Measurements from ENCODE around the gene B3GNT8. TPM values are rescaled to one million over a fixed set of nuclear protein-coding genes. Genes with fewer than 3 reads are reported as not detected.
"Not testable (repeated sequence)": the region's sequence is repeated elsewhere in the genome, so short reads cannot be mapped to it uniquely, and the experiment has no call there.

Gene B3GNT8
- total RNA-seq, 2 donors from 2014 or later: 1.1 TPM; not detected in 1

- Mint-ChIP-seq H3K4me3 (no peak overlapping the region), H3K9me3 (no peaks in the 10 kb centered on the region), H3K27me3 (ENCODE audit: low read depth) (no peaks in the 10 kb centered on the region), H3K4me1 (ENCODE audit: low read depth) (no peaks in the 10 kb centered on the region), H3K27ac (no peak overlapping the region), H3K36me3 (ENCODE audit: insufficient read depth in 2 of 2) (peaks cover 0 to 4% of the 10 kb centered on the region in 2 donors)
- ATAC-seq (replicated peaks in 1 of 2) (no peak), DNase-seq (no peak)
These were observed 6.9 kb downstream of the B3GNT8 start for GRCh38 chr19:41420101-41420880.

GRCh38 chr19:41416194-41416674, 10.9 kb downstream of the B3GNT8 start:
- no peak for DNase-seq
- H3K27ac Mint-ChIP-seq: no peak overlapping the region
- no peaks in the 10 kb centered on the region for H3K4me1 Mint-ChIP-seq (ENCODE audit: low read depth)
- peaks cover 0 to 7% of the 10 kb centered on the region in 2 donors for H3K36me3 Mint-ChIP-seq (ENCODE audit: insufficient read depth in 2 of 2)
- no peak for ATAC-seq (replicated peaks in 1 of 2)
- H3K27me3 Mint-ChIP-seq (ENCODE audit: low read depth): no peaks in the 10 kb centered on the region
- H3K4me3 Mint-ChIP-seq: no peak overlapping the region
- H3K9me3 Mint-ChIP-seq: no peaks in the 10 kb centered on the region

GRCh38 chr19:41415154-41415571, 12.0 kb downstream of the B3GNT8 start:
- DNase-seq (no peak), ATAC-seq (replicated peaks in 1 of 2) (no peak)
- H3K27ac Mint-ChIP-seq: no peak overlapping the region
- H3K36me3 Mint-ChIP-seq (ENCODE audit: insufficient read depth in 2 of 2): peaks cover 0 to 7% of the 10 kb centered on the region in 2 donors
- no peaks in the 10 kb centered on the region for H3K9me3 Mint-ChIP-seq
- peaks cover under 1% of the 10 kb centered on the region for H3K4me1 Mint-ChIP-seq (ENCODE audit: low read depth)
- H3K27me3 Mint-ChIP-seq (ENCODE audit: low read depth): no peaks in the 10 kb centered on the region
- no peak overlapping the region for H3K4me3 Mint-ChIP-seq

- H3K4me3 Mint-ChIP-seq: no peak overlapping the region
- H3K27me3 Mint-ChIP-seq (ENCODE audit: low read depth): no peaks in the 10 kb centered on the region
- peak overlapping the region; percentile 47 for H3K27ac Mint-ChIP-seq
- DNase-seq: no peak
- ATAC-seq (replicated peaks in 1 of 2): no peak
- H3K9me3 Mint-ChIP-seq: no peaks in the 10 kb centered on the region
- H3K4me1 Mint-ChIP-seq (ENCODE audit: low read depth): peaks cover 8% of the 10 kb centered on the region
- H3K36me3 Mint-ChIP-seq (ENCODE audit: insufficient read depth in 2 of 2): peaks cover 0 to 7% of the 10 kb centered on the region in 2 donors
These were observed 12.7 kb downstream of the B3GNT8 start for GRCh38 chr19:41414461-41414860.

GRCh38 chr19:41413947-41414346, 13.2 kb downstream of the B3GNT8 start:
- Mint-ChIP-seq H3K9me3 (no peaks in the 10 kb centered on the region), H3K36me3 (ENCODE audit: insufficient read depth in 2 of 2) (peaks cover 0 to 7% of the 10 kb centered on the region in 2 donors), H3K27me3 (ENCODE audit: low read depth) (no peaks in the 10 kb centered on the region), H3K4me1 (ENCODE audit: low read depth) (peaks cover 10% of the 10 kb centered on the region), H3K27ac (no peak overlapping the region), H3K4me3 (no peak overlapping the region)
- ATAC-seq (replicated peaks in 1 of 2): no peak
- no peak for DNase-seq

GRCh38 chr19:41412953-41413352, 14.2 kb downstream of the B3GNT8 start:
- Mint-ChIP-seq H3K4me3 (no peak overlapping the region), H3K27me3 (ENCODE audit: low read depth) (no peaks in the 10 kb centered on the region), H3K27ac (no peak overlapping the region), H3K4me1 (ENCODE audit: low read depth) (peaks cover 10% of the 10 kb centered on the region), H3K36me3 (ENCODE audit: insufficient read depth in 2 of 2) (peaks cover 0 to 7% of the 10 kb centered on the region in 2 donors), H3K9me3 (no peaks in the 10 kb centered on the region)
- no peak for DNase-seq
- ATAC-seq (replicated peaks in 1 of 2): no peak

GRCh38 chr19:41411968-41412265, 15.3 kb downstream of the B3GNT8 start:
- no peak overlapping the region for H3K4me3 Mint-ChIP-seq
- H3K36me3 Mint-ChIP-seq (ENCODE audit: insufficient read depth in 2 of 2): peaks cover 0 to 6% of the 10 kb centered on the region in 2 donors

GRCh38 chr19:41411100-41411967, 15.8 kb downstream of the B3GNT8 start:
- Mint-ChIP-seq H3K4me3 (no peak overlapping the region), H3K27me3 (ENCODE audit: low read depth) (no peaks in the 10 kb centered on the region), H3K36me3 (ENCODE audit: insufficient read depth in 2 of 2) (peaks cover 0 to 6% of the 10 kb centered on the region in 2 donors), H3K9me3 (no peaks in the 10 kb centered on the region), H3K27ac (no peak overlapping the region), H3K4me1 (ENCODE audit: low read depth) (peaks cover 10% of the 10 kb centered on the region)
- DNase-seq: no peak
- no peak for ATAC-seq (replicated peaks in 1 of 2)

More at GRCh38 chr19:41411968-41412265, 15.3 kb downstream of the B3GNT8 start:
- no peak overlapping the region for H3K27ac Mint-ChIP-seq
- DNase-seq (no peak), ATAC-seq (replicated peaks in 1 of 2) (no peak)
- no peaks in the 10 kb centered on the region for H3K9me3 Mint-ChIP-seq
- H3K27me3 Mint-ChIP-seq (ENCODE audit: low read depth): no peaks in the 10 kb centered on the region
- H3K4me1 Mint-ChIP-seq (ENCODE audit: low read depth): peaks cover 10% of the 10 kb centered on the region

- ATAC-seq (replicated peaks in 1 of 2): no peak
- no peaks in the 10 kb centered on the region for H3K9me3 Mint-ChIP-seq
- H3K27me3 Mint-ChIP-seq (ENCODE audit: low read depth): no peaks in the 10 kb centered on the region
- H3K4me1 Mint-ChIP-seq (ENCODE audit: low read depth): peaks cover 10% of the 10 kb centered on the region
- H3K36me3 Mint-ChIP-seq (ENCODE audit: insufficient read depth in 2 of 2): peaks cover 0 to 6% of the 10 kb centered on the region in 2 donors
- no peak overlapping the region for H3K4me3 Mint-ChIP-seq
- no peak for DNase-seq
- no peak overlapping the region for H3K27ac Mint-ChIP-seq
These were observed 16.7 kb downstream of the B3GNT8 start for GRCh38 chr19:41410336-41411054.

- no peak overlapping the region for H3K27ac Mint-ChIP-seq
- DNase-seq (no peak), ATAC-seq (replicated peaks in 1 of 2) (no peak)
- peaks cover 10% of the 10 kb centered on the region for H3K4me1 Mint-ChIP-seq (ENCODE audit: low read depth)
- H3K9me3 Mint-ChIP-seq: no peaks in the 10 kb centered on the region
- H3K27me3 Mint-ChIP-seq (ENCODE audit: low read depth): no peaks in the 10 kb centered on the region
- no peak overlapping the region for H3K4me3 Mint-ChIP-seq
- H3K36me3 Mint-ChIP-seq (ENCODE audit: insufficient read depth in 2 of 2): peaks cover 0 to 2% of the 10 kb centered on the region in 2 donors
These were observed 17.9 kb downstream of the B3GNT8 start for GRCh38 chr19:41409288-41409687.

- ATAC-seq (replicated peaks in 1 of 2); DNase-seq; H3K27ac Mint-ChIP-seq; H3K36me3 Mint-ChIP-seq (ENCODE audit: insufficient read depth in 2 of 2); H3K9me3 Mint-ChIP-seq; H3K4me3 Mint-ChIP-seq; H3K27me3 Mint-ChIP-seq (ENCODE audit: low read depth): not testable (repeated sequence)
- peaks cover 10% of the 10 kb centered on the region for H3K4me1 Mint-ChIP-seq (ENCODE audit: low read depth)
These were observed 18.3 kb downstream of the B3GNT8 start for GRCh38 chr19:41408846-41409245.

- DNase-seq: no peak
- H3K36me3 Mint-ChIP-seq (ENCODE audit: insufficient read depth in 2 of 2): no peaks in the 10 kb centered on the region
- peaks cover 10% of the 10 kb centered on the region for H3K4me1 Mint-ChIP-seq (ENCODE audit: low read depth)
- ATAC-seq (replicated peaks in 1 of 2): no peak
- H3K4me3 Mint-ChIP-seq: no peak overlapping the region
- no peaks in the 10 kb centered on the region for H3K27me3 Mint-ChIP-seq (ENCODE audit: low read depth)
- H3K27ac Mint-ChIP-seq: no peak overlapping the region
- H3K9me3 Mint-ChIP-seq: no peaks in the 10 kb centered on the region
These were observed 18.9 kb downstream of the B3GNT8 start for GRCh38 chr19:41408256-41408655.

GRCh38 chr19:41407271-41407670, 19.9 kb downstream of the B3GNT8 start:
- Mint-ChIP-seq H3K27ac (no peak overlapping the region), H3K4me1 (ENCODE audit: low read depth) (peaks cover 15% of the 10 kb centered on the region), H3K9me3 (no peaks in the 10 kb centered on the region), H3K36me3 (ENCODE audit: insufficient read depth in 2 of 2) (no peaks in the 10 kb centered on the region), H3K27me3 (ENCODE audit: low read depth) (no peaks in the 10 kb centered on the region), H3K4me3 (no peak overlapping the region)
- DNase-seq (no peak), ATAC-seq (replicated peaks in 1 of 2) (no peak)

All from activated T-cell treated with anti-CD3 and anti-CD28 coated beads, Interleukin-2, amount 50 U/mL, for 72 hours (primary cell).